Measurements from ENCODE around the gene SLC7A7.
"Not testable (repeated sequence)": the region's sequence is repeated elsewhere in the genome, so short reads cannot be mapped to it uniquely, and the experiment has no call there.

Gene SLC7A7

GRCh38 chr14:22814941-22815713 is at the start of gene SLC7A7:
Gene SLC7A7, minus strand, starts transcription at chr14:22815435. Its CDS starts 2,037 bp downstream, at chr14:22813398.
- peak; percentile 28 for DNase-seq (ENCODE audit: low spot score)

DNA sequence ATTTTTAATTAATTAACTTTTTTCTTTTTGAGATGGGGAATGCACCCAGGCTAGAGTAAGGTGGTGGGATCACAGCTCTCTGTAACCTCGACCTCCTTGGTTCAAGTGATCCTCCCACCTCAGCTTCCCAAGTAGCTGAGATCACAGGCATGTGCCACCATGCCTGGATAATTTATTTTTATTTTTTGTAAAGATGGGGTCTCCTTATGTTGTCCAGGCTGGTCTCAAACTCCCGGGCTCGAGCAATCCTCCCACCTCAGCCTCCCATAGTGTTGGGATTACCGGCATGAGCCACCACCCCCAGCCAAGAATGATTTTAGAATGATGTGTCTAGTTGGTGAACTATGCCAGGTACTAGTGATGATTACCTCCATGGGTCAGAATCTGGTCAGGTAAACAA is 49.7 kb upstream of the SLC7A7 start:
- DNase-seq (ENCODE audit: low spot score) = no peak

GRCh38 chr14:22861651-22862050 is 46.4 kb upstream of the SLC7A7 start:
- DNase-seq (ENCODE audit: low spot score) = no peak

DNA sequence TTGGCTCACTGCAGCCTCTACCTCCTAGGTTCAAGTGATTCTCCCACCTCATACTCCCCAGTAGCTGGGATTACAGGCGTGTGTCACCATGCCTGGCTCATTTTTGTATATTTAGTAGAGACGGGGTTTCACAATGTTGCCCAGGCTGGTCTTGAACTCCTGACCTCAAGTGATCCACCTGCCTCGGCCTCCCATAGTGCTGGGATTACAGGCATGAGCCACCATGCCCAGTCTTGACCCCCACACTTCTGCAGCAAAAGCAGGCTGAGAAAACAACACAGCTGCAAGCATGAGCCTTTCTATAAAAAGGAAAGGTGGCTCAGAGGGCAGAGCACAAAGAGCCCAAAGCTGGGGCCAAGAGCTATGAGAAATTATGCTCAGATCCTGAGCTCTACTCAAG is 45.1 kb upstream of the SLC7A7 start:
- DNase-seq (ENCODE audit: low spot score) = not testable (repeated sequence)

DNA sequence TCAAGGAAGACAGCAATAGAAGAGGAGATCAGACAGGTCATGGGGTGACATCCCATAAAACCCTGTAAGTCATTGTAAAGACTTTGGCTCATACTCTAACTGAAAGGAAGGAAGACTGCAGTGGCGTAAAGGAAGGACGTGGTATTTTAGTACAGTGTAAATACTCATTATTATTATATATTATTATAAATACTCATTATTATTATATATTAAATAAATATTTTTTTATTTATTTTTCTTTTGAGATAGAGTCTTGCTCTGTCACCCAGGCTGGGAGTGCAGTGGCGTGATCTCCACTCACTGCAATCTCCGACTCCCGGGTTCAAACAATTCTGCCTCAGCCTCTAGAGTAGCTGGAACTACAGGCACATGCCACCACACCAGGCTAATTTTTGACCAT is 41.2 kb upstream of the SLC7A7 start:
- no peak for DNase-seq (ENCODE audit: low spot score)

- DNase-seq (ENCODE audit: low spot score) = no peak
Measured at GRCh38 chr14:22854963-22855724, 39.9 kb upstream of the SLC7A7 start.

- not testable (repeated sequence) for DNase-seq (ENCODE audit: low spot score)
Measured at GRCh38 chr14:22854296-22854695, 39.1 kb upstream of the SLC7A7 start.

- peak; percentile 80 for DNase-seq (ENCODE audit: low spot score)
Measured at GRCh38 chr14:22852940-22853767, 37.9 kb upstream of the SLC7A7 start.

- DNase-seq (ENCODE audit: low spot score) = no peak
Measured at GRCh38 chr14:22852599-22852939, 37.3 kb upstream of the SLC7A7 start.

GRCh38 chr14:22852178-22852577 is 36.9 kb upstream of the SLC7A7 start:
- not testable (repeated sequence) for DNase-seq (ENCODE audit: low spot score)

DNA sequence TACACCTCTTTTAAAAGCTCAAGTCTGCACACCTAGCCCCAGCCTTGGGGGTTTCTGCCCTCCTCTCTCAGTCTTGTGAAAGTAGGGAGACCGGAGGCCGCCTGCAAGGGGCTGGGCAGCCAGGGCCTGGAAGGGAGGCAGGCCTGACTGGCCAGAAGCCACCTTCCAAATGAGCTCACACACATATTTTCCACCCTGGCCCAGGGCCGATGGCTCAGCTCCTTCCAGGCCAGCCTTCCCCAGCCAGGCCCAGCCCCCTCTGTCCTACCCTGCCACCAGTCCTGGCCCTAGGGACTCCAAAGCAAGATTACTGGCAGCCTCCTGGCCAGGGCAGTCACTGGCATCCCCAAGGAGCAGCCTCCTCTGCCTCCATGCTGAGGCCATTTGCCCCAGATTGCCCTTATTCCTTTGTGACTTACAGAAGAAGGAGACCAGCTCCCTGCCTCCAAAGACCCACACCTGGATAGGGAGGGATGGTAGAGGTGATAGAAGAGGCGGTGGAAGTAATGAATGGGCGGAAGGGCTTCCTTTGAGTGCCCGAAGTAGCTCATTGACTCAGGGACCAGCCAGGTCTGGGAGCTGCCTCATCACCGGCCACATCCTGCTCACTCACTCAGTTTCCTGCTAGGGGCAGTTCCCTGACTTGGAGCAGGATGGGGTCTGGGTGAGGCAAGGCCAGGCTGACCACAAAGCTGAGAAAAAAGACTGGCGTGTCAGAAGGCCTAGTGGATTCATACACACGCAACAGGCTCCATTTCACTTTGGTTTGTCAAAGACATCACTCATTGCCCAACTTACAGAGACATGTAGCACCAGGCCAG is 35.9 kb upstream of the SLC7A7 start:
- peak; percentile 55 for DNase-seq (ENCODE audit: low spot score)

GRCh38 chr14:22849212-22849819 is 34.1 kb upstream of the SLC7A7 start:
- DNase-seq (ENCODE audit: low spot score) = peak; percentile 67

DNA sequence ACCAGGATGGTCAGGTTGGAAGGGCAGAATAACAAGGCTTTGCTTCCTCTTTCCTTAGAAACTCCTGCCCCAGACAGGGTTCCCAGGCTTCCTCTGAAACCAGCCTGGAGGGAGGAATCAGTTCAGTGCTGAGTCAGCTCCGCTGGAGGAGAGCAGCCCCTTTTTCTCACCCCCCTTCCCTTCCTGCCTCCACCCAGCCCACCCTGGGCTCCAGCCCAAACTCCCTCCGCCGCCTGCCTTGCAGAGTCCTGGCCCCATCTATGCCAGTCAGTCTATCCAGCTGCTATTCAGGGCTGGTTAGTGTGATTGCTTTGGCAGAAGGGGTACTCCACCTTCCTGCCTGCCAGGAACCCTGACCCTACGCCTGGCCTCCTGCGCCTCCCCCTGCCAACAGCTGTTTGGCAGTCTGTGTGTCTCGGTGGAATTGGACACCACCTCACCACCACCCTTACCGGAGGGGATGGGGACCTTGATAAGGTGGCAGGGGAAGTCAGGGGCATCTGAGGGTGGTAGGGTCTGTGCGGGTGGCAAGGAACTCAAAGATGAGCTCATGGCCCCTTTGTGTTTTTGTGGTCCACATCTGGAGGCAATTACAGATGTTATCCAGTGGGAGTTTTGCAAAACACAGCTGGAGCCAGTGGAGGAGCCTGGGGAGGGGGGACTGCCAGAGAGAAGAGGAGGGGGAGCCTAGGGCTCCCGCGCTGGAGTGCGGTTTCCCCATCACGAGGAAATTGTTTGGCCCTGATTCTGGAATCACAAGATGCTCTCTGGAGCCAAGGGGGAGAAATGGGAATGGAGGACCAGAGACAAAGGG is 33.3 kb upstream of the SLC7A7 start:
- DNase-seq (ENCODE audit: low spot score) = peak; percentile 76

DNA sequence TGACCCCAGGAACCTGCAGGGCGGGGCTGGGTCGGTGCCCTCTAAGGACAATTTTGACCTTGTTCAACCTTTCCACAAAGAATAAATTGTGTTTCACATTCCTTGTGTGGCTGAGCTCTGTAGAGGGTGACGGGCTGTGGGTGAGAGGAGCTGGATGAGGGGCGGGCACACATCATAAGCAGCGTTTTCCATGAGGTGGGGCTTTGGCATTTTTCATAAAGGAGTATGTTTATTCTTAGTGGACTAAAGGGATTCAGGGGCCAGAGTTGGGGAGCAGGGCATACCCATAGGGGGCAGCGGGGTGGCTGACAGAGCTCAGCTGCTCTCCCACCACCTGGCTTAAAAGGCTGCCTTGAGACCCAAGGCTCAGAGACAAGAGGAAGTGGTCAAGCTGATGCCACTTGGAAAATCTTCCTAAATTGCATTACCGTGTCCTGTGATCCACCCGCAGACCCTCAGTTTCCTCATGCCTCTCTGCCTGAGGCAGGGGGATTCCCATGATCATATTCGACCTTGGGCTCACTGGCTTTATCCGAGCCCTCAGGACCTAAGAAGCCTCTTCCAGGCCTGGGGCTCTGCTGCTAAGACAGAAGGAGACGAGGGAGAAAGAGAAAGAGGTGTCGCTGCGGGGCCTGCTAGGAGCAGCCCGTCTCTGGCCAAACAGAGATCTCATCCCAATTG is 32.6 kb upstream of the SLC7A7 start:
- DNase-seq (ENCODE audit: low spot score) = no peak

GRCh38 chr14:22846811-22847307 is 31.6 kb upstream of the SLC7A7 start:
- no peak for DNase-seq (ENCODE audit: low spot score)

- DNase-seq (ENCODE audit: low spot score) = no peak
Measured at GRCh38 chr14:22845821-22846625, 30.8 kb upstream of the SLC7A7 start.

GRCh38 chr14:22845103-22845394 is 29.8 kb upstream of the SLC7A7 start:
- DNase-seq (ENCODE audit: low spot score) = no peak

DNA sequence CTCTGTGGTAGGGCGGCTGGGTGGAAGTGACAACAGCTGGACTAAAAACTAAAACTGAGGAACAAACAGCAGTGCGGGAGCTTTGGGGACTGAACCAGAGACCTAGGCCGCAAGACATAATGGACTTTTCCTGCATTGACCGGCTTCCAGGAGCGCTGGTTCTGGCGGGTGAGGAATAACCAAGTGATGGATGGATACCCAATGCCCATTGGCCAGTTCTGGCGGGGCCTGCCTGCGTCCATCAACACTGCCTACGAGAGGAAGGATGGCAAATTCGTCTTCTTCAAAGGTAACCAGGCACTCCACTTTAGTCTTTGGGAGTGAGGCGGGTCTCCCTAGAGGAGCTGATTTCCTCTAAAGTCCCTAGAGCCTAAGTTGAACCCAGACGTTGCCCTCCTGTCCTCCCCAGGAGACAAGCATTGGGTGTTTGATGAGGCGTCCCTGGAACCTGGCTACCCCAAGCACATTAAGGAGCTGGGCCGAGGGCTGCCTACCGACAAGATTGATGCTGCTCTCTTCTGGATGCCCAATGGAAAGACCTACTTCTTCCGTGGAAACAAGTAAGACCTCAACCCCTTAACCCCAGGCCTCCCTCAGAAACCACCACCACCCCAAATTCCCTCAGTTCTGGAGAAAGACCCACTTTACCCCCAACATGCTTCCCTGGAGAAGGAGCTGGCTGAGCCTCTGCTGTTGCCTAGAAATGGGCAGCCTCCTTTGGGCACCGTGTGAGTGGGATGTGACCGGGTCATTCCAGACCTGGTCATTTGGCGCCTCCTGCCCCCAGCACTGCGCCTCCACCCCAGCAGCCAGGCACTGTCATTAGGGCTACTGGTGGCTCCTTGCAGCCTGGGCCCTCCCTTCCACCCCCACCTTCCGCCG is 29.2 kb upstream of the SLC7A7 start:
- no peak for DNase-seq (ENCODE audit: low spot score)

Data from cerebellar cortex (tissue), 1 donor.